GM13977 (cell line): ENCODE data around the gene SHISAL1.
"Not testable (repeated sequence)": the region's sequence is repeated elsewhere in the genome, so short reads cannot be mapped to it uniquely, and the experiment has no call there.

Experiments
- DNase-seq: peaks from one replicate; pipeline ENCODE4 v3.0.0; 2012; ENCODE audit warnings: low spot score
- in situ Hi-C: fragments of 300-500 bp; cut with MboI; formaldehyde crosslinking; loops from one replicate; pipeline ENCODE4 v1.12.0; 2022; ENCODE audit warnings: low sequenced_read_pairs, low pct_unique_long_range_greater_than_20kb, mixed read lengths, inconsistent platforms; ENCODE audit not compliant: unreplicated experiment
- TF ChIP-seq, protein P1 (sequence below): IDR thresholded peaks from 2 replicates; pipeline ENCODE4 v1.5.1; 2012; ENCODE audit warnings: mild to moderate bottlenecking, control low read depth; ENCODE audit not compliant: insufficient read depth; ENCODE audit errors: extremely low read depth, missing control alignments

Gene SHISAL1

DNA sequence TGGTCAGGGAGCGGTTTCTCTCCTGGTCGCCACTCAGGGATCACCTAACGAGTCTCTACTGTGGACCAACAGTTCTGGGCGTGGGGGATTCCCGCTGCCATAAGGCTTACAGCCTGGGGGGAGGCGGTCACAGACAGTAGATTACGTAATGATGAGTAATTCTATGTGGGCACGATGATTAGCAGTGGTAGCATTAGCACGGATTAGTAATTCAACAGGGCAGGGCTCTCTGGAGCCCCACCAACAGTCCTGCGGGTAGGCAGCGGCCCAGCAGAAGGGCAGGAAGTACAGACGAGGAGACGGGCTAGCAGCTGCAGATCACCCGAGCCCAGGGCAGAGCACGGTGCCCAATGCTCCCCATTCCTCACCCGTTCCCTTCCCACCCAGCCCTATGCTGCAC lies 3.6 kb downstream of the SHISAL1 start:
- DNase-seq, result no peak
- in situ Hi-C loops, result no loop called here
- TF ChIP-seq, protein P1, sequence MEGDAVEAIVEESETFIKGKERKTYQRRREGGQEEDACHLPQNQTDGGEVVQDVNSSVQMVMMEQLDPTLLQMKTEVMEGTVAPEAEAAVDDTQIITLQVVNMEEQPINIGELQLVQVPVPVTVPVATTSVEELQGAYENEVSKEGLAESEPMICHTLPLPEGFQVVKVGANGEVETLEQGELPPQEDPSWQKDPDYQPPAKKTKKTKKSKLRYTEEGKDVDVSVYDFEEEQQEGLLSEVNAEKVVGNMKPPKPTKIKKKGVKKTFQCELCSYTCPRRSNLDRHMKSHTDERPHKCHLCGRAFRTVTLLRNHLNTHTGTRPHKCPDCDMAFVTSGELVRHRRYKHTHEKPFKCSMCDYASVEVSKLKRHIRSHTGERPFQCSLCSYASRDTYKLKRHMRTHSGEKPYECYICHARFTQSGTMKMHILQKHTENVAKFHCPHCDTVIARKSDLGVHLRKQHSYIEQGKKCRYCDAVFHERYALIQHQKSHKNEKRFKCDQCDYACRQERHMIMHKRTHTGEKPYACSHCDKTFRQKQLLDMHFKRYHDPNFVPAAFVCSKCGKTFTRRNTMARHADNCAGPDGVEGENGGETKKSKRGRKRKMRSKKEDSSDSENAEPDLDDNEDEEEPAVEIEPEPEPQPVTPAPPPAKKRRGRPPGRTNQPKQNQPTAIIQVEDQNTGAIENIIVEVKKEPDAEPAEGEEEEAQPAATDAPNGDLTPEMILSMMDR, result no peak

DNA sequence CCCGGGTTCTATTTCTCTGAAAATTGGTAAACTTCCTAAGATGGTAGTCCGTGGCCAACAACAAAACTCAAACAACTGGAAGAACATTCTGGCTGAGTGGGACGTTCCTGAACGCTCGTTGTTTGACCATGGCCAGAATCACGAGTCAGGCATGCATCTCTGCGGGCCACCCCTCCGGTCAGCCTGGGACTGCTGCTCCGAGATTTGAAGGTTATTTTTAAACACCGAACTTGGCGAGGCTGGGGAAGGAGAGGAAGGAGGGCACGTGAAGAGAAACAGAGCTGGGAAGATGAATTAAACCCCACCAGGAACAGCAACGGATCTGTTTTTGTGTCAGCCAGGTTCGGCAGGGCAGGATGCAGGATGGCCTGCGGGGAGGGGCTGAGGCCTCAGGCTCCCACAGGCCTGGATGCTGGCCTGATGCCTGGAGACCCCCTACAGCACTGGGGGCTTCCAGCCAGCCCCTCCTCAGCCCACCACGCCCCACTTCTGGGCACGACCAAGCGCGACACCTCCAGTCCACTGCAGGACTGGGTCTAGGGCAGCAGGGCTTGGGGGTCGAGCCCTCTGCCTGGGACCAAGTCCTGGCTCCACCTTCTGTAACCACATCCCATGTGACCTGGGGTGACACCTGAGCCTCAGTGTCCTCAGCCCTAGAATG lies 5.1 kb downstream of the SHISAL1 start:
- TF ChIP-seq, protein P1, result no peak
- in situ Hi-C loops, result no loop called here

DNA sequence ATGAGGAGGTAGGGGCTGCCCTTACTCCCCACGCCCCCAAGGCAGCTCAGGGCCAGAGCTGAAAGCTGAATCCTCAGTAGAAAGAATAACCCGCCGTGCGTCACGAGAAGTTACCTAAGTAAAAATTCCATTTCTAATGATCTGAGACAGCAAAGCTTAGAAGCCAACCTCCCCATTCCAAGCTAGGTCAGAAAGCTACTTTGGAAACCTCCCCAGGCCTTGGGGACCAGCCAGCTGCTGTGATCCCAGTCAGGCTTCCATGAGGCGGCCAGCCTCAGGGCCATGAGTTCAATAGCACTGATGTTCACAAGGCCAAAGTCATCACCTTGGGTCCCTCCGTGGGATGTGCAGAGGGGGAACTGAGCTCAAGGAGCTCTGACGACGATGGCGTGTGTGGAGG lies 6.9 kb downstream of the SHISAL1 start:
- in situ Hi-C loops, result no loop called here
- TF ChIP-seq, protein P1, result no peak
- DNase-seq, result no peak

More for the DNA sequence above, 5.1 kb downstream of the SHISAL1 start:
- DNase-seq, result no peak

DNA sequence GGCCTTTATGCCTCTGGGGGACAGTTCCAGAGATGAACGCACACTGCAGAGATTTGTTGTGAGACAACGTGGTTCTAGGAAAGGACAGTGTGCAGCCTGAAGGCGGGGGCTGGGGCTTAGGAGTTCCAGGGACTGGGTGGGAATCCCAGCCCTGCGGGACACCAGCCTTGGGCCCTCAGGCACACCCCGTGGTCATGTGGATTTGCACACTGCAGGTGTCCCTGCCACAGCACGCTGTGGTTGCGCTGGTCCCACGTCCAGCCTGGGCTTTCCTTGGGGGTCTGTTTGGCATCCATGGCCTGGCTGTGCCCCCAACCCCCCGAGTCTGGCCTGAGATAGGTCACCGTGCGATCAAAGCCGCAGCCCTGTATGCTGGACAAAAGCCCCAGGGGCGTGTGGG lies 7.3 kb downstream of the SHISAL1 start:
- in situ Hi-C loops, result no loop called here
- DNase-seq, result no peak
- TF ChIP-seq, protein P1, result no peak

DNA sequence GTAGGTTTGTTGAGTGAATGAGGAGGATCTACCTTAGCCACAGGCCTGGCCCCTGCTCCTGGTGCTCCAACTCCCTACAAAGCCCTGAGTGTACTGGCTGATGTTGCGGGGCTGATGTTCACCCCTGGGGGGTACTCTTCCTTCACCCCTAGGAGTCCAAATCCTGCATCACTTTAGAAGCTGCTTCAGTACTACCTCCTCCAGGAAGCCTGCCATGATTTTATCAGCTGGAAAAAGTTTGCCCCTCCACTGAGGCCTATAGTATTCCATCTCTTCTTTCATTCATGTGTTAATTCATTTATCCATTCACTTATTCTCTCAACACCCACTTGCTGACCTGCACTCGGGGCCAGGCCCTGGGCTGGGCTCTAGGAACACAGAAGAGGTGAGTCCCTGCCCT lies 7.8 kb downstream of the SHISAL1 start:
- in situ Hi-C loops, result no loop called here
- TF ChIP-seq, protein P1, result no peak
- DNase-seq, result no peak

DNA sequence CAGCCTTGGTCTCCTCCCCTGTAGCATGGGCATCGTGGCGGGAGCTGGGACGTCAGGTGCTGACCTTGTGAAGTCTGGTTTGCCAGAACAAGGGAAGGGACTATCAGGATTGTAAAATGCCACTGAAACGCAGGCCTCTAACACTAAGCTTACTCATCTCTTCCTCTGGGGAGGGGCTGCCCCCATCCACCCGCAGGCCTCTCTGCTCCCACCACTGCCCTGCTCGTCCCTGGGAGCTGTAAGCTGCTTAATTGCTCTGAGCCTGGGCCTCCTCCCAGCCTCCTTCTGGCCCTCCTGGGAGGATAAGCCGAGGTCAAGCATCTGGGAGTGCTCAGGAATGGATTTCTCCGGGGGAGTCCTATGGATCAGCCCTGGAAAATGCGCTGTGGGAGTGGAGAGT lies 8.4 kb downstream of the SHISAL1 start:
- DNase-seq, result no peak
- in situ Hi-C loops, result no loop called here
- TF ChIP-seq, protein P1, result no peak

DNA sequence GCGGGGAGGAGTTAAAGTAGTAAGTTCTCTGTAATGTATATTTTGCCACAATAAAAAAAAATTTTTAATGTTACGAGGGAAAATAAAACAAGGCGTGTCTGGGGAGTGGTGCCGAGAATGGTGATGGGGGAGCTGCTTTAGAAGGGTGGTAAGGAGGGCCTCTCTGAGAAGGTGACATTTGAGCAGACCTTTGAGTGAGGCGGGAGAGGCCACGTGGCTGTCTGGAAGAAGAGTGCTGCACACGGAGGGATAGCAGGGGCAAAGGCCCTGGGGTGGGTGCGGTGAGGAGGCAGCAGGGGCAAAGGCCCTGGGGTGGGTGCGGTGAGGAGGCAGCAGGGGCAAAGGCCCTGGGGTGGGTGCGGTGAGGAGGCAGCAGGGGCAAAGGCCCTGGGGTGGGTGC lies 10.4 kb downstream of the SHISAL1 start:
- DNase-seq, in situ Hi-C loops: not testable (repeated sequence)
